DOHH2 (cell line): Measurements from ENCODE around the gene DOCK4.

Experiments used
- CTCF ChIP-seq: fragments of 200-600 bp; sonication (generic); IDR thresholded peaks from one replicate; pipeline ENCODE4 v1.5.1; 2014; ENCODE audit warnings: antibody characterized with exemption, mild to moderate bottlenecking, low read depth, low read length; ENCODE audit not compliant: poor library complexity, severe bottlenecking
- EZH2phosphoT487 ChIP-seq: fragments of 200-600 bp; sonication (generic); IDR thresholded peaks from 2 replicates; pipeline ENCODE4 v1.6.1; 2017; ENCODE audit warnings: borderline replicate concordance, mild to moderate bottlenecking, antibody characterized with exemption, low read length, moderate library complexity, mixed read lengths

- TF ChIP-seq CTCF (no peak), EZH2phosphoT487 (no peak)
These were observed 195.2 kb downstream of the DOCK4 start for GRCh38 chr7:112010994-112011393.
